ENCODE data around the gene ERICH6.
"Not testable (repeated sequence)": the region's sequence is repeated elsewhere in the genome, so short reads cannot be mapped to it uniquely, and the experiment has no call there.

The ERICH6 gene

GRCh38 chr3:150681057-150681456, 22.7 kb downstream of the ERICH6 start:
- DNase-seq = no peak

- no peak for DNase-seq
Measured at GRCh38 chr3:150680562-150680961, 23.2 kb downstream of the ERICH6 start.

GRCh38 chr3:150675587-150675986, 28.1 kb downstream of the ERICH6 start:
- no peak for DNase-seq

- no peak for DNase-seq
Measured at GRCh38 chr3:150673966-150674365, 29.8 kb downstream of the ERICH6 start.

GRCh38 chr3:150666167-150666566, 37.6 kb downstream of the ERICH6 start:
- no peak for DNase-seq

GRCh38 chr3:150663461-150663860, 40.3 kb downstream of the ERICH6 start:
- no peak for DNase-seq

GRCh38 chr3:150662410-150663200, 41.1 kb downstream of the ERICH6 start:
- no peak for DNase-seq

- DNase-seq = no peak
Measured at GRCh38 chr3:150656316-150656715, 47.4 kb downstream of the ERICH6 start.

GRCh38 chr3:150653110-150653561, 50.6 kb downstream of the ERICH6 start:
- no peak for DNase-seq

GRCh38 chr3:150640256-150640655, 63.5 kb downstream of the ERICH6 start:
- no peak for DNase-seq

GRCh38 chr3:150639262-150639661, 64.5 kb downstream of the ERICH6 start:
- no peak for DNase-seq

GRCh38 chr3:150636258-150636657, 67.5 kb downstream of the ERICH6 start:
- no peak for DNase-seq

- no peak for DNase-seq
Measured at GRCh38 chr3:150635526-150635925, 68.2 kb downstream of the ERICH6 start.

GRCh38 chr3:150635076-150635475, 68.6 kb downstream of the ERICH6 start:
- no peak for DNase-seq

GRCh38 chr3:150631515-150632221, 72.1 kb downstream of the ERICH6 start:
- DNase-seq = no peak

GRCh38 chr3:150627557-150627956, 76.2 kb downstream of the ERICH6 start:
- no peak for DNase-seq

GRCh38 chr3:150626148-150626930, 77.4 kb downstream of the ERICH6 start:
- DNase-seq = no peak

- no peak for DNase-seq
Measured at GRCh38 chr3:150623945-150624344, 79.8 kb downstream of the ERICH6 start.

GRCh38 chr3:150622955-150623354, 80.8 kb downstream of the ERICH6 start:
- not testable (repeated sequence) for DNase-seq

- DNase-seq = no peak
Measured at GRCh38 chr3:150620002-150620689, 83.6 kb downstream of the ERICH6 start.

- no peak for DNase-seq
Measured at GRCh38 chr3:150613709-150614480, 89.8 kb downstream of the ERICH6 start.

GRCh38 chr3:150613034-150613433, 90.7 kb downstream of the ERICH6 start:
- DNase-seq = no peak
